ENCODE measurements around the gene CCDC85B.

The CCDC85B gene

GRCh38 chr11:65857500-65857852, 33.0 kb upstream of the CCDC85B start:
- in situ Hi-C loops (cut with MboI; ENCODE audit: low sequenced_read_pairs): no loop called here

- in situ Hi-C loops (cut with MboI; ENCODE audit: low sequenced_read_pairs): no loop called here
Observed at GRCh38 chr11:65857853-65858680, 32.4 kb upstream of the CCDC85B start, which contains the start of gene CFL1. CFL1 (minus strand) TSS chr11:65858180; CDS start chr11:65858099, 81 bp downstream.

GRCh38 chr11:65858681-65859087, 31.8 kb upstream of the CCDC85B start:
- in situ Hi-C loops (cut with MboI; ENCODE audit: low sequenced_read_pairs): no loop called here

- in situ Hi-C loops (cut with MboI; ENCODE audit: low sequenced_read_pairs): no loop called here
Observed at GRCh38 chr11:65859095-65859811, 31.2 kb upstream of the CCDC85B start.

- in situ Hi-C loops (cut with MboI; ENCODE audit: low sequenced_read_pairs): no loop called here
Observed at GRCh38 chr11:65859812-65860277, 30.6 kb upstream of the CCDC85B start.

- in situ Hi-C loops (cut with MboI; ENCODE audit: low sequenced_read_pairs): no loop called here
Observed at GRCh38 chr11:65860278-65861164, 30.0 kb upstream of the CCDC85B start, which contains the start of gene MUS81. MUS81 (plus strand) TSS chr11:65860433; CDS start chr11:65860754, 321 bp downstream.

- in situ Hi-C loops (cut with MboI; ENCODE audit: low sequenced_read_pairs): no loop called here
Observed at GRCh38 chr11:65861165-65861505, 29.3 kb upstream of the CCDC85B start.

GRCh38 chr11:65861533-65862183, 28.8 kb upstream of the CCDC85B start:
- in situ Hi-C loops (cut with MboI; ENCODE audit: low sequenced_read_pairs): no loop called here

GRCh38 chr11:65862191-65862735, 28.2 kb upstream of the CCDC85B start:
- in situ Hi-C loops (cut with MboI; ENCODE audit: low sequenced_read_pairs): no loop called here

GRCh38 chr11:65862941-65863888, 27.3 kb upstream of the CCDC85B start:
- in situ Hi-C loops (cut with MboI; ENCODE audit: low sequenced_read_pairs): no loop called here

GRCh38 chr11:65863889-65864705, 26.4 kb upstream of the CCDC85B start:
- in situ Hi-C loops (cut with MboI; ENCODE audit: low sequenced_read_pairs): no loop called here

GRCh38 chr11:65864706-65865471, 25.6 kb upstream of the CCDC85B start:
- in situ Hi-C loops (cut with MboI; ENCODE audit: low sequenced_read_pairs): no loop called here

GRCh38 chr11:65865550-65866172, 24.8 kb upstream of the CCDC85B start:
- in situ Hi-C loops (cut with MboI; ENCODE audit: low sequenced_read_pairs): no loop called here

GRCh38 chr11:65866509-65867283, 23.8 kb upstream of the CCDC85B start:
- in situ Hi-C loops (cut with MboI; ENCODE audit: low sequenced_read_pairs): no loop called here

- in situ Hi-C loops (cut with MboI; ENCODE audit: low sequenced_read_pairs): no loop called here
Observed at GRCh38 chr11:65867284-65868071, 23.0 kb upstream of the CCDC85B start.
